ENCODE data around the gene NDP.

The NDP gene

DNA sequence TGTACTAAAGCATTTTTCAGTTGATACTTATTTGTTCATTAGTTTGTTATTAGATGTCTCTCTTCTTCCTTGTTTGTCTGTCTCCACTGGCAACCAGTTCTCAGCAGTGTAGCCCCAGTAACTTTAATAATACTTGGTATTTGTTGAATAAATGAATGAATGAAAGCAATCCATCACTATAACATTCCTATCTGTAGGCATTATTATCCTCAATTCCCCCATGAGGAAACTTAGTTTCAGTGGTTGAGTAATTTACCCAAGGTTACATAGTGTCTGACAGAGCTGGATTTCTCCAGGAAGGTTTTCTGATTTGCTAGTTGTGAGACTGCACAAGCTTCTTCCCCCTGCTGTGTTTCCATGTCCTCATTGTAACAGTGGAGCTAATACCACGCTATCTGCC, 63.2 kb downstream of the NDP start:
- DNase-seq (no peak), ATAC-seq (ENCODE audit: insufficient read depth, low read depth) (no peak)
- H3K27me3 ChIP-seq (ENCODE audit: insufficient read depth, low read length, poor library complexity), result no peaks in the 10 kb centered on the region
- H2AFZ ChIP-seq (ENCODE audit: low read depth, low read length), result no peak overlapping the region
- no peak overlapping the region for H3K27ac ChIP-seq (ENCODE audit: low read length)
- H3K79me2 ChIP-seq (ENCODE audit: insufficient read depth, low read length), result no peaks in the 10 kb centered on the region
- H3K9me3 ChIP-seq (ENCODE audit: insufficient read depth, low read length, severe bottlenecking), result no peaks in the 10 kb centered on the region
- no peaks in the 10 kb centered on the region for H4K20me1 ChIP-seq (ENCODE audit: insufficient read depth, low read length)
- no peaks in the 10 kb centered on the region for H3K36me3 ChIP-seq (ENCODE audit: insufficient read depth, low read length)
- H3K9ac ChIP-seq (ENCODE audit: low read depth, low read length), result no peak overlapping the region
- TF ChIP-seq EZH2 (IDR thresholded peaks at IDR 0.05; ENCODE audit: borderline replicate concordance, low read depth, low read length, severe bottlenecking), result no peak
- no peak for TF ChIP-seq CTCF (IDR thresholded peaks at IDR 0.05; ENCODE audit: borderline replicate concordance, extremely low read depth, low read length, poor library complexity, severe bottlenecking)
- no peak overlapping the region for H3K4me2 ChIP-seq (ENCODE audit: insufficient read depth, low read length)
- H3K4me3 ChIP-seq (ENCODE audit: low read depth in 1 of 2, low read length in 2 of 2), result no peak overlapping the region
- H3K4me1 ChIP-seq (ENCODE audit: insufficient read depth, low read length), result no peaks in the 10 kb centered on the region

- no peaks in the 10 kb centered on the region for H3K27me3 ChIP-seq (ENCODE audit: insufficient read depth, low read length, poor library complexity)
- no peaks in the 10 kb centered on the region for H4K20me1 ChIP-seq (ENCODE audit: insufficient read depth, low read length)
- no peak for TF ChIP-seq CTCF (IDR thresholded peaks at IDR 0.05; ENCODE audit: borderline replicate concordance, extremely low read depth, low read length, poor library complexity, severe bottlenecking)
- TF ChIP-seq EZH2 (IDR thresholded peaks at IDR 0.05; ENCODE audit: borderline replicate concordance, low read depth, low read length, severe bottlenecking), result no peak
- H3K4me2 ChIP-seq (ENCODE audit: insufficient read depth, low read length), result no peak overlapping the region
- no peak overlapping the region for H3K9ac ChIP-seq (ENCODE audit: low read depth, low read length)
- H3K9me3 ChIP-seq (ENCODE audit: insufficient read depth, low read length, severe bottlenecking), result no peaks in the 10 kb centered on the region
- ATAC-seq (ENCODE audit: insufficient read depth, low read depth) (no peak), DNase-seq (no peak)
- H3K4me1 ChIP-seq (ENCODE audit: insufficient read depth, low read length), result no peaks in the 10 kb centered on the region
- H3K27ac ChIP-seq (ENCODE audit: low read length), result no peak overlapping the region
- no peaks in the 10 kb centered on the region for H3K79me2 ChIP-seq (ENCODE audit: insufficient read depth, low read length)
- H3K4me3 ChIP-seq (ENCODE audit: low read depth in 1 of 2, low read length in 2 of 2), result no peak overlapping the region
- H2AFZ ChIP-seq (ENCODE audit: low read depth, low read length), result no peak overlapping the region
- no peaks in the 10 kb centered on the region for H3K36me3 ChIP-seq (ENCODE audit: insufficient read depth, low read length)
These were observed 64.0 kb downstream of the NDP start for GRCh38 chrX:43909141-43909540.

DNA sequence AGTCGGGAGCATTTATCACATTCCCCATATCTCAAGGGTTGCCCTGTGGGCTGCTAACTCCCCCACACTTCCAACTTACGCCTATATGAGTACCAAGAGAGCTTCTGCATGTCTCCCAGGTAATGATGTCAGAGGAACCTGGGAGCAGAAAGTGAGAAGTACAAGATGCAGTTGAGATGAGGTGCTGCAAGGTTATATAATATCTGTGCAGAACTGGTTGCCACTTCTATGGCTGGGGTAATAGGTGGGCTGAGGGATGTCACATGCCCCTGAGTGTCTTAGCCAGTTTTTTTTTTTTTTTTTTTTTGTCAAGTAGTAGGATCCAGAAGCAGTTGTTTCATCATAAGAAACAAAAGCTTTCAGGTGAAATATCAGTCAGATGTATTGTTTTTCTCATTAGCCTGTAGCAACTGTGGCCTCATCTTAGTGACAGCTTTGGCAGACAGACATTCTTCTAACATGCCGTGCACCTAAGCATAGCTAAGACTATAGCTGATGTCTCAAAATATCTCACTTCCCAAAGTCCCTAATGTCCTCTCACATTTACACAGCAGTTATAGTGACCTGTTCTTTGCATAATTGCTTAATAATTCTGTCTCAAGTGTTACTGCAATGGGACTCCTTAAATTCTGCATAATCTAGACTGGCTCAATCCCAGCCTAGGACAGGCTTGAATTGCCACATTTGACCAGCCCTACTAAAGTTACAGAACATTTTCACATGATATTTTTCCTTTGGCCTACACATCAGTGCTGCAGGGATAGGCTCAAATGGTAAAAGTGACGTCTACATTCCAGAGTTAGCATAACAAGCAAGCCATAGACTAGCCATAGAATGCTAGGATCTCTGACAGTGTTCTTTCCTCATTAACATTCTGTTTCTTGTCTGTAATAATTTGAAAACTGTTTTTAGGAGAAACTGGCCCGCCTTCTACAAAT, 73.0 kb downstream of the NDP start:
- Histone ChIP-seq H3K27ac (ENCODE audit: low read length) (no peak overlapping the region), H2AFZ (ENCODE audit: low read depth, low read length) (no peak overlapping the region), H3K9ac (ENCODE audit: low read depth, low read length) (no peak overlapping the region), H3K4me1 (ENCODE audit: insufficient read depth, low read length) (no peaks in the 10 kb centered on the region), H3K27me3 (ENCODE audit: insufficient read depth, low read length, poor library complexity) (no peaks in the 10 kb centered on the region), H4K20me1 (ENCODE audit: insufficient read depth, low read length) (no peaks in the 10 kb centered on the region), H3K79me2 (ENCODE audit: insufficient read depth, low read length) (no peaks in the 10 kb centered on the region), H3K36me3 (ENCODE audit: insufficient read depth, low read length) (no peaks in the 10 kb centered on the region), H3K4me3 (ENCODE audit: low read depth in 1 of 2, low read length in 2 of 2) (no peak overlapping the region), H3K9me3 (ENCODE audit: insufficient read depth, low read length, severe bottlenecking) (no peaks in the 10 kb centered on the region), H3K4me2 (ENCODE audit: insufficient read depth, low read length) (no peak overlapping the region)
- DNase-seq (no peak), ATAC-seq (ENCODE audit: insufficient read depth, low read depth) (no peak)
- TF ChIP-seq EZH2 (IDR thresholded peaks at IDR 0.05; ENCODE audit: borderline replicate concordance, low read depth, low read length, severe bottlenecking) (no peak), CTCF (IDR thresholded peaks at IDR 0.05; ENCODE audit: borderline replicate concordance, extremely low read depth, low read length, poor library complexity, severe bottlenecking) (no peak)

Data from DND-41 (cell line).